Epidermal melanocyte (primary cell): Measurements from ENCODE around the gene LRMDA.

Source experiments
- DNase-seq: peaks from one replicate; pipeline ENCODE4 v3.0.0; 2011; ENCODE audit warnings: low spot score; ENCODE audit not compliant: insufficient read length

LRMDA gene

DNA sequence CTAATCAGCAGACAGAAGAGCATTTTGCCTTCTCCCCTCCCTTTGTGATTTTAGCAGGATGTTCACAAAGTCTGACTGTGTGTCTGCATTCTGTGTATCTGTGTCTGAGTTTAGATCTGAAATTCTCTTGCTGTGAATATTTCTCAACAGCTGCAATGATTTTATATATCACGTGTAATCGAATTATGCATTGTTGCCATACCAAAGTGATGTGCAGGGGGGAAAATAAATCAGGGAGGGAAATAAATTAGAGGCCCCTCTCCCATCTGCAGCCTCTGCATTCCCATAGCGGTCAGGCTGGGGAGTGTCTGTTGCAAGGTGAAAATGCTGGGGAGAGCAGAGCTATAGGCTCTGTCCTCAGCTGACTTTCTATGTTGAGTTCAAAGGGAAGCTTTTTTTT is 209.0 kb downstream of the LRMDA start:
- DNase-seq = no peak

DNA sequence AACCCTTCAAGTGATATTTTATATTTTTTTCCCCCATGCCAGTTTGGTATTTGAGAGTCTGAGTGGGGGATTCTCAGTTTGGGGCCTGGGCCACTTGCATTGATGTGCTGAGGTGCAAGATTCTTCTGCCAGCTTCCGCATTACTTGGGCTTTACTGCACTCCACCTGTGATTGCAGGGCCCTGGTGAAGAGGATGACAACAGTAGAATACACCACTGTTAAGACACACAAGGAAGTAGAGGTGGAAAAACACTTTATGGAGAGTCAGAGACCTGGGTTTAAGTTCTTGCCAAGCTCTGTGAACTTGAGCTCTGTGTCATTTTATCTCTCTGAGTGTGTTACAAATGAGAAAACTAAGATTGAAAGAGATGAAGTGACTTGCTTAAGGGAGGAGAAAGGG is 209.4 kb downstream of the LRMDA start:
- no peak for DNase-seq

DNA sequence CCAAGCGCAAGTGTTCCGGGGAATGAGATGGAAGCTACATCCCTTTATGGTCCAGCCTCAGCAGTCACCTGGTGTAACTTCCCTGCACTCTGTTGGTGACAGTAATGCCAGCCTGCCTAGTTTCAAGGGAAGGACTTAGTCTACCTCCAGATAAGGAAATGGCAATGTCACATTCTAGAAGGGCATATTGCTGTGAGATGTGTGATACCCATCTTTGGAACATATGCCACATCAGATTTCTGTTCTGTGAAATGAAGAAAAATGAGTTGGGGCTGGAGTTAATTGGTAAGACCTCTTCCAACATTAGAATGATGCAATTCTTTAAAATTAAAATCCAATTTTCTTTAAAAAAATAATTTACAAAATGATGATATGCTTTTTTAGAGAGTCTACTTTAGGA is 212.0 kb downstream of the LRMDA start:
- DNase-seq = no peak

DNA sequence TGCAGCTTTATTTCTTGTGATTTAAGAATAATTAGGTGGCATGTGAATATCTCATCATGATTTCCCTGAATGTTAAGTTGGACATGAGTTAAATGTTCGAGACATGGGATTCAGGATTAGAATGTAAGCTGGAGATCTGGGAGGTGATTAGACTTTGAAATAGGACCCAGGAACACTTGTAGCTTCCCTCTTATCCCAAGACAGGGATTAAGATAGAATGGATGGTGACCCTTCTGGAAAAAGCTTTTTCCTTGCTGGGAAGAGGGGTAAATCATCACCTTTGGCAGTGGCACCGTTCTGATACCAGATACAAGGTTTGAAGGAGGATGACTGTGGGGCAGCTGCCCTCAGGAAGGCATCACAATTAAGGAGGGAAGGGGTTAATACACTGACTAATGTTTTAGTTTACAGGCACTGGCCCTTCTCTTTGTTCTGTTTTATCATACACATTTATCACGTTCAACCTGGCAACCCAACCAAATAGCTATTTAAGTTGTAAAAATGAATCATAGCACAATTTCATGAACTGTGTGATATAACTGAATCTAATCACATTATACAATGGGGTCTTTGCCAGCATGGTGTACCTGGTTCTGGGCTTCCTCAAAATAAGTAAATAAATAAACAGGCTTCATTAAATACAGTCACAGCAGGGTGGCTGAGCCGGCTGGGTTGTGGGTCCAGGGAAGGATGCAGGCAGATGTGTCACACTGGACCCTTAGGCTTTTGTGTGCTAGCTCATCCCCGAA is 212.7 kb downstream of the LRMDA start:
- DNase-seq = no peak

DNA sequence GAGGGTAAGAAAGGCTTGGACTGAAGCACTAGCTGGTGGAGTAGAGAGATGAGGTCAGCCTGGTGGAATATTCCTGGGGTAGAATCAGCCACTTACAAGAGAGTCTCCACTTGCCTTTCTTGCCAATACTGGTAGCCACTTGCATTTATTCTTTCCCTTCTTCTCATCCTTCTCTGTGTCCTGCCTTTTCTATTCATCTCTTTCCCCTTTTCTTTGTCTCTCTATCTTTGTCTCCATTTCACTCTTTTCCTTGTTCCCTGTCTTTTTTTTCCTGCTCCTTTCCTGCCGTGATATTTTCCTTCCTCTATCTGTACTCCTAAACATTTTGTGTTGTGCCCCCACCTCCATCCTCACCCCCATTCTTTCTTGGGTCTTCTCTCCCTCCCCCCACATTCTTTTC is 214.3 kb downstream of the LRMDA start:
- DNase-seq = no peak

DNA sequence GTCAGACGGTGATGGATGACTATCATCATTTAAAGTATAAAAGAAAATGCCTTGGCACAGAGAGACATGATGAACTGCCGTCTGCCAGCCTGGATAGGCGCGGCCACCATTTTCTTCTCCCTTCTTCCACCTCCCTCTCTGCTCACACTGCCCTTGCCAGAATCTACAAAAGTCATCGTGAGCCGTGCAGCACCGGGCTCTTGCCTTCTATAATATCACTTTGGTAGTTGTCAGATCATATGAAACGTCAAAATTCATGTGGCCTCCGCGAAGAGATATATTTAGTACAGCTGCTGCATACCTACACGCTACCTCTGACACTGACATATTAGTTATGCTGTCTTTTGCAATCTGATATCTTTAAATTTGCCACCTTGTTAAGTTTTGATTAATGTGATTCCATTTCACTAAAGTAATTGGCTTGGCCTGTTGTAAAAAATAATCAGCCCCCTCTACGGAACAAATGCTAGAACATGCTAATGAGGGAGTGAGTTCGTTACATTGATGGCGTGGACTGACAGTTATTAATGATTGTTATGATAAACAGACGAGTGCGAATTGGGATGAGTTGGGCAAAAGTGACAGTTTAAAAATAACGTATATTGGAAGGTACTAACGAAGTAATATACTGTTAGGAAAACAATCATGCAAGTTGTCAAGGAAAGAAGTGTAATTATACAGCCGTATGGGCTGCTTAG is 214.9 kb downstream of the LRMDA start:
- DNase-seq = no peak

DNA sequence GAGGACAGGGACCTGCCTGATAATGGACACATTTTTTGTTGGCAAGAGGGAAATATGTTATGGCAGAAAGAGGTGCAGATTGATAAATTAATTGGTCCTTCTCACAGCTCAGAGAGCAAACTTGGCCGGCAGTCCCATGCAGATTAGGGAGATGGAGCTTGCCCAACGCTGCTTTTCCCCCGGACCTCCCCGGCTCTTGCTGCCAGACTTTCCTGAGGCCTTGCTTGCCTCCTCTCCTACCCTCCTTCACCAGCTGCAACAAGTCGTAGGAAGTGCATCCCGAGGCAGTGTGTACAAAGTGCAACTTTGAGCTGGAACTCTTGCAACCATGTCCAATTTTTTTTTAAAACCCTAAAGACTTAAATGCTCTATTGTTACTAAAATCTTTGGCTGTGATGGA is 215.5 kb downstream of the LRMDA start:
- DNase-seq = no peak

DNA sequence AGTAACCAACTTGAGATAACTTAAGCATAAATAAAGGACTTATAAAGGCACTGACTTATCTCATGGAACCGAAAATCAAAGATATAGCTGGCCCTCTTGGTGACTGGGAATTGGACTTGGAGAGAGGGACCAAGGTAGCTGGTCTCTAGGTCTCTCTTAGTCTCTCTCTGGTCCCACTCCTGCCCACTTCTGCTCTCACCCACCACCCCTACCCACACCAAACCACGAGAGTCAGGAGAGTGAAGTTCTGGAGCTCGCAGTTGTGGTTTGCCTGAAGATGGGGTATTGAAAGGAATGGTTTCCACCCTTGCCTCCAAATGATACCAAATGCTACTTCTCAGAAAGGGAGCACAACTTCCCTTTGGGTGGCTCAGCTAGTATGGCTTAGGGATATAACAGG is 216.3 kb downstream of the LRMDA start:
- no peak for DNase-seq

DNA sequence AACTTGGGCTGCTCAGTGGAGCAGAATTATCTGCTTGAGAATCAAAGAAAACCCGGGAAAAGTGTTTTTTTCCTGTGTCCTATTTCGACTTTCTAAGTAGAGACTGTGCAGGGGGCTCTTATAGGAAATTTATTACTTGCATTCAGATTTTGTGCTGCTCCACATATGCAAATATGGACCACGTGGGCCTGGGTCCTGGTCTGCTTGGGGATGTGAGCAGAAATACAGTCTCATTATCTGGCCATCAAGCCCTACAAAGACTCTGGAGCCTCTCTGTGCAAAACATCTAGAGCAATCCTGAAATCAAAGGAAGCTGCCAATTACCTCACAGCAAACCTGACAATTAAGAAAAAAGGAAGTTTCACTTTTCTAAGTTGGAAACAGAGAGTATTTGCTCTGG is 216.9 kb downstream of the LRMDA start:
- DNase-seq = no peak

DNA sequence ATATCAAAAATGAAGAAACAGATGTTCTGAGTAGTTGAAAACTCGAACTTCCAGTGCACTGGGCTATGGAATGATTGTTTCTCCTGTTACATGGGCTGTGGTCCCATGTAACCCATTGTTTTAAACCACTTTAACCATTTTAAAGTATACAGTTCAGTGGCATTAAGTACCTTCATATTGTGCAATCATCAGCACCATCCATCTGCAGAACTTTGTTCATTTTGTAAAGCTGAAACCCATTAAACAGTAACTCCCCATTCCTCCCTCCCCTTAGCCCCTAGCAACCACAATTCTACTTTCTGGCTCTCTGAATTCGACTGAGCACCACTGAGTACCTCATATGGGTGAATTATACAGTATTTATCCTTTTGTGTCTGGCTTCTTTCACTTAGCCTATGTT is 217.4 kb downstream of the LRMDA start:
- DNase-seq = no peak

DNA sequence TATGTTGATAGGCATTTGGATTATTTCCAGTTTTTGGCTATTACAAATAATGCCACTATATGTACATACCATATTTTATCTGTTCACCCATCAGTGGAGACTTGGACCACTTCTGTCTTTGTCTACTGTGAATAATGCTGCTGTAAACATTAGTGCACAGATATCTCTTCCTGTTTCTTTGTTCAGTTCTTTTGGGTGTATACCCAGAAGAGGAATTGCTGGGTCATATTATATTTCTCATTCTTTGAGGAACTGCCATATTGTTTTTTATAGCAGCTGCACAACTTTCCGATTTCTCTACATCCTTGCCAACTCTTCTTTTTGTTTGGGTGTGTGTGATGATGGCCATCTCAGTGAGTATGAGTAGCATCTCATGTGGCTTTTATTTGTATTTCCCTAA is 218.0 kb downstream of the LRMDA start:
- no peak for DNase-seq

DNA sequence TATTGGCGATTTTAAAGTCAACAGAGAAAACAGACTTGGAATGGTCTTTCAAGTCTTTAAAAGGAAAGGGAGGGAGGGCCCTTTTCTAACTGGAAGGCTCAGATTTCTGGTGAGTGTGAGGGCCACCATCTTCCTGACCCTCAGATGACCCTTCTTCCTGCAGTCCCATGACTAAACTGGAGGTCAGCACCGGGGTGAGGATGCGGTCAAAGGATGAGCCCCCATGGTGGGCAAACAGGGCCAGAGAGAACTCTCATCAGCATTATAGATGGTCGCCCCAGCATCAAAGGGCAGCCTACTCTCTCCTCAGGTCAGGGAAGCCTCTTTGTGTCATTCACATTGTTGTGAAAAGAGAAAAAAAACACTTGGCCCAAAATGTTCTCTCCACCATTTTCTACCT is 219.2 kb downstream of the LRMDA start:
- DNase-seq = no peak

DNA sequence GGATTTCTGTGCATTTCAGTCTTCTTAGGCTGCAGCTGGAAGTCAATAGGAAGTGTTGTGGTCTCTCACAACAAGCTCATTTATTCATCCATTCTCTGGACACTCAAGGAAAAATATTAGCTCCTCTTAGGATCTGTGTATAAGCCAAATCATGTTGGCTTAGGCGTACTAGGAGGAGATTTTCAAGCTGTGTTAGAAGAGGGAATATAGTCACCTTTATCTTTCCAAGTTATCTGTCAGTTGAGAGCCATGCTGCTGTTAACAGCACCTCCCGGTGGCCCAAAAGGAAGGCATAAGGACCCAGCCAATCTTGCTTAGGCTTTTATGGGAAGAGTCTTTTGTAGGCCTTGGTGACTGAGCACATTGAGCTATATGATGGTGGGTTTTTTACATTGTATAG is 220.0 kb downstream of the LRMDA start:
- peak; percentile 33 for DNase-seq

DNA sequence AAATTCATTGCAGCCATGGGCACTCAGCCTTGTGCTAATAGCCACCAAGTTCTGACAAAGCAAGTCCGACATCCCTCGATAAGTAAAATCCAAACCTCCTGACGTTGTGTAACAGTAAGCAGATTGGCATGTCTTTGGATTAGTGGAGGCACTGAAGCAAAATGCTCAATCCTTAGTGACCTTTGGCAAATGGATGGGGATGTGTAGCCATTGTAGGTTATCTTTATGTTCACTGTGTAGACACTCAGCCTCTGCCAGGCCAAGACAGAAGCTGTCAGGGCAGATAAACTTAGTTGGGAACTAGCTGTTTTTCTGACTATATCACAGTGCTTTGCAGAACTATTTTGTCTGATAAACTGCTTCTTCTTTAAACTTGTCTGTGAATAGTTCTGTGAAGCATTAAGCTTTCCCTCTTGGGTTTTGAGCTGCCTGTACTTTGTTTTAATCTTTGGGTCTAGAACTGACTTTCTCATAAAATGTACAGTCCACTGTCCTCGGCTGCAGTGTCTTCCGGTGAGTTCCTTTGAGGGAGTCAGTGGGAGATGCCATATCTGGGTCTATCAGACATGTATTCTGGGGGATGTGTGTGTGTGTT is 220.8 kb downstream of the LRMDA start:
- no peak for DNase-seq

DNA sequence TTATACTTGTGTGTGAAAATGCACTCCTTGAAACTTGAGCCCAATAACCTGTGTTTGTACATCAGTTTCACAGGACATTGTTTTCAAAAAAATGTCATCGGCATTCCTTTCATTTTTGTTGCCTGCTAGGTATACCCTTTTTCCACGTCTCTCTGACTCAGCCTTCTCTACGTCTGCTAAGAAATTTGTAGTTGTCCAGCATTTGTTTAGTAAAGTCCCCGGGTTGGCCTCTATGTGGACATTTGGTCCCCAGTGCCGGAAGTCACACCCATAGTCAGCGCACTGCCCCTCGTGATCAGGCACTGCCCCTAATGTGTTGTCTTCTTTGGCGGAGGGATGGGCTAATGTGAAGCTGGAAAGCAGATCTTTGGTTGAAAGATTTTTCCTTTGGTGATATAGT is 222.3 kb downstream of the LRMDA start:
- no peak for DNase-seq

DNA sequence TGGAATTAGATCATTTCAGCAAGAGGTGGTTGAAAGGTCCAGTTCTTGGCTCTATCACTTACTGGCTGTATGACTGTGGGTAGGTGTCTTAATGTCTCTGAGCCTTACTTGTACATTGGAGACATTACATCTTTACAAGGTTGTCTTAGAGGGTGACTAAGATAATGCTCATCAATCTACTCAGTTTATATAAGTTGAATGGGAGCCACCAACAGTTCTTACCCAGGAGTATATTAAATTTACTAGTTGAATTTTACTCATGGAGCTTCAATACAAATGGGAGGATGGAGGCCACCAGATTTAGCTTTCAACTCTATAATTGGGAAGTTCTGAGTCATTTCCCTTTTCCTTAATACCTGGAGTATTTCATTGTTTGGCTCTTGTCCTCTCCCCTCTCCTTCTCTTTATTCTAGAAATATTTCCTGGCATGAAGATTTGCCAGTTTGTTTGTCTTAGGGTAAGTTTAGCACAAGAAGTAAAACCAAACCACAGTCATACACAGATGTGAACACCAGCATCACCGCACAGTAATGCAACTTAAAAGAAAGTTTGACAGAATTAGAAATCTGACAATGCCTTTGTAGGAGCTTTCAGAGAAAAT is 222.8 kb downstream of the LRMDA start:
- DNase-seq = no peak

DNA sequence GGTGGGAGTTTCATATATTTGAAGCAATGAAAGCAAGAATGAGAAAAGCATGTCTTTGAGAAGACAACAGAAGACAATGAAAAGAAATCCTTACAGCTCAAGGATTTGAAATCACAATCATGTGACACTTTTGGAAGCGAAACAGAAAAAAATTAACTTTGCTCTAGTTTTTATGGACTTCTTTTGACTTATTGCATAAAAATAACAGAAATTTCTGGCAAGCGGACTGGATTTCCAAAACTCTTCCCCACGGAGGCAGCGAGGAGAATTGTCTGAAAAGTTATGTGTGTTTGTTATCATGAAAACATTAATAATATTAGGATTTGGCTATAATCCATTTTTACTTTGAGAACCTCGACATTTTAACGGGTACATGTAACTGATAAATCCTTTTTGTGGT is 223.3 kb downstream of the LRMDA start:
- no peak for DNase-seq

DNA sequence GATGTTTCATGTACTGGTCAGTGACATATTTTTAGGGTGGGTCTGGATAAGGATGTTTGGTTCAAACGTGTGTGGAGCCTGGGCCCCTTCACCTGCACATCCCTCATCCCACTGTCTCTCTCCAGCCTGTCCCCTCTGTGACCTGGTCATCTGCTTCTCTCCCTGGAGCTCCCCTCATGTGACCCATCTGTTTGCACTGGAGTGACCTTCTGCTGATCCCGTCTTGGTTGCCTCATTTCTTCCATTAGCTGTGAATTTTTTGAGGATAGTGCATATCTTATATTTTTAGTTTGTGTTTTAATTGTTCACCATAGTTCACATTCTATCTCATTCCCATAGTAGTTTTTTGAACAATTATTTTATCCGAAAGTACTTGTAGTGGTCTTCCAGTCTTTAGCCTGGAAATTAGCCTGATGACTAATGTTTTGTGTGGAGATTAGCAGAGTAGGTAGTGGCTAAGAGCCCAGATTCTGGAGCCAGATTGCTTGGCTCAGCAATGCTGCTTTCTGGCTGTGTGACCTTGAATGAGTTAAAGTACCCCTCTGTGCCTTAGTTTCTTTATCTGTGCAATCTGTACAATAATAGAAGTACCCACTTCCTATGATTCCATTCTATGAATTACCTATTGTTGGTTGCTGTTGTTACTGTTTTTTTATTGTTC is 224.5 kb downstream of the LRMDA start:
- DNase-seq = no peak

DNA sequence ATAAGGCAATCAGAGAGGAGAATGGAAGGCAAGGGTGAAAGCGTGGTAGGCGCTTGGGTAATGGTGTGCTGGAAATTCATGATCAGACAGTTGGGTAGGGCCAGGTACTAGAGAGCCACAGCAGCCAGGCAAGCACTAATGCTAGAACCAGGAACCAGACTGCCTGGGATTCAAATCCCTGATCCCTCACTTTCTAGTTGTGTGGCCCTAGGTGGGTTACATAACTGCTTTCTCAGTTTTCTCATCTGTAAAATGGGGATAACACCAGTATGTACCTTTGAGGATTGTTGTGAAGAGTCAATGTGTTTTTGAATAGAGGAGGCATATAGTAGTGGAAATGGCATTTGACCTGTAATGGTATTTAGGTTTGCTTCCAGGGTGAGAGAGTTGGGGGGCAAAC is 225.9 kb downstream of the LRMDA start:
- no peak for DNase-seq

DNA sequence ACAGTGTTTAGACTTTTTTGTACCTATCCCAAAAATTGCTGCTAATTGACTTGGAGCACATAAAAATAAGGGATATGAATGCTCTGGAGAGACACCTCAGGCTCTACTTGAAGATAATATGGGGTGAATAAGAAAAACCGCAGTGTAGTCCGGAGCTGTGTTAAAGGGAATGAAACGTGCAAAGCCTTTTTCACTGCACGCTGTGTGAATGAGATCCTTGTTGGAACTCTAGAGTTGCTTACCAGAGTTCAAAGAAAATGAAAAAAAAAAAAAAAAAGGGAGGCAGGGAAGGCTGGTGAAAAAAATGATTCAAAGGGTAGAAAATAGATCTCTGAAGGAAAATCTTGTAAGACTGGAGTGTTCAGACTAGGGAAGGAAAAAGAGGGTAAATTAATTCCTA is 226.6 kb downstream of the LRMDA start:
- no peak for DNase-seq

DNA sequence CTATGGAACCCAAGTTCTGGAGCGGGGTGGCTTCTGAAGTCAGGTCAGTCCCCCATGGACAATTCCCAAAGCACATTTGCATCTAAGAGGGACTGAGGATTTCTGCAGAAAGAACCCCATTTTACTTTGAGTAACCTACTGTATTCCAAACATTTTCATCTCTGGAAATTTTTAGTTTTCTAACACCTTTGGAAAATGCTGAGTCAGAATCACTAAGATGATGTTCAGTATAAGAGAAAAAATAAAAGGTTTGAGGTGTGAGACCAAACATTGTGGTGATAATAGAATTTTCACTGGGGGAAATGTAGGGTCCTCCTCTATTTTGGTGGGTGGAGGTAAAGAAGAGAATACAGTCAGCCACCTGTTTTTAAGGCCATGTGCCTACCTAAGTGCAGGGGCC is 227.1 kb downstream of the LRMDA start:
- no peak for DNase-seq

DNA sequence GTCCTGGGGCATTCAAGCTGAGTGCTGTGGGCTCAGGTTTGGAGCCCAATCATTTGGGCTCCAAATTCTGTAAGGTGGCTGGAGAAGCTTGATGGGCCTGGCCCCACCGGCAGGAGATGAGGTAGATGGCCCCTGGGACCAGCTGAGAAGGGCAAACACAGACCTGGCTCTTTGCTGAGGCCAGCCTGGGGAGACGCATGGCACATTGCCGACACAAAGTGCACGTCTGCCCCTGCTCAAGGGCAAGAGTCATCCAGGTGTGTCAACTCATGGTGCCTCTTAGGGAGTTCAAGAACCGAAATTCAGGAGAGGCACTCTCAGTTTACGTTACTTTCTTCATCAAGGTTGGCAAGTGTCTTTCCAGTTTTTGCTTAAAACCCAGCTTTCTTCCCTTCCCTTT is 227.5 kb downstream of the LRMDA start:
- DNase-seq = no peak
